G401.6 (cell line): ENCODE data around the gene SYNJ1.
"Not testable (repeated sequence)": the region's sequence is repeated elsewhere in the genome, so short reads cannot be mapped to it uniquely, and the experiment has no call there.

Experiments used
- FAIRE-seq: peaks from 2 replicates; lab custom pipeline; 2012; peaks lifted over from hg19 to GRCh38; lab: Jason Lieb, UNC

SYNJ1 gene

GRCh38 chr21:32736083-32736482 lies 8.3 kb upstream of the SYNJ1 start:
- not testable (repeated sequence) for FAIRE-seq

GRCh38 chr21:32735524-32735923 lies 7.7 kb upstream of the SYNJ1 start:
- no peak for FAIRE-seq

- FAIRE-seq: no peak
These were observed 6.3 kb upstream of the SYNJ1 start for GRCh38 chr21:32733990-32734613.

- no peak for FAIRE-seq
These were observed 5.5 kb upstream of the SYNJ1 start for GRCh38 chr21:32733356-32733755.

- FAIRE-seq: no peak
These were observed 4.7 kb upstream of the SYNJ1 start for GRCh38 chr21:32732544-32732943.

GRCh38 chr21:32728848-32729247 lies 1.0 kb upstream of the SYNJ1 start:
- no peak for FAIRE-seq

- no peak for FAIRE-seq
These were observed 635 bp upstream of the SYNJ1 start for GRCh38 chr21:32728456-32728839.

GRCh38 chr21:32726839-32727686 lies 750 bp downstream of the SYNJ1 start:
- FAIRE-seq: no peak

- no peak for FAIRE-seq
These were observed 8.7 kb downstream of the SYNJ1 start for GRCh38 chr21:32719085-32719484.

GRCh38 chr21:32717851-32718316 lies 9.9 kb downstream of the SYNJ1 start:
- FAIRE-seq: no peak

- no peak for FAIRE-seq
These were observed 11.3 kb downstream of the SYNJ1 start for GRCh38 chr21:32716486-32716885.

GRCh38 chr21:32713726-32714125 lies 14.1 kb downstream of the SYNJ1 start:
- no peak for FAIRE-seq

GRCh38 chr21:32712641-32713040 lies 15.2 kb downstream of the SYNJ1 start:
- FAIRE-seq: no peak

- no peak for FAIRE-seq
These were observed 15.8 kb downstream of the SYNJ1 start for GRCh38 chr21:32712043-32712442.

GRCh38 chr21:32710987-32711386 lies 16.8 kb downstream of the SYNJ1 start:
- no peak for FAIRE-seq

GRCh38 chr21:32710069-32710784 lies 17.6 kb downstream of the SYNJ1 start:
- FAIRE-seq: no peak

GRCh38 chr21:32708069-32708468 lies 19.7 kb downstream of the SYNJ1 start:
- FAIRE-seq: no peak

GRCh38 chr21:32705901-32706300 lies 21.9 kb downstream of the SYNJ1 start:
- FAIRE-seq: no peak

GRCh38 chr21:32705139-32705538 lies 22.7 kb downstream of the SYNJ1 start:
- FAIRE-seq: no peak

- FAIRE-seq: no peak
These were observed 25.1 kb downstream of the SYNJ1 start for GRCh38 chr21:32702702-32703101.

GRCh38 chr21:32698971-32699693 lies 28.7 kb downstream of the SYNJ1 start:
- no peak for FAIRE-seq

- no peak for FAIRE-seq
These were observed 29.5 kb downstream of the SYNJ1 start for GRCh38 chr21:32698286-32698685.
